GM23338 (cell line): Measurements from ENCODE around the gene CCL18. TPM values are rescaled to one million over a fixed set of nuclear protein-coding genes. Genes with fewer than 3 reads are reported as not detected.
"Not testable (repeated sequence)": the region's sequence is repeated elsewhere in the genome, so short reads cannot be mapped to it uniquely, and the experiment has no call there.

ENCODE experiments used
- ATAC-seq: fragments of 200-7000 bp; cut with Tn5 transposase; 3 replicates; pipeline ENCODE4 v1.9.1; 2020
- DNase-seq: peaks from one replicate; pipeline ENCODE4 v3.0.0-alpha.2; 2015; ENCODE audit warnings: low spot score
- H2AFZ ChIP-seq: fragments of 200-600 bp; sonication (generic); 2 replicates; pipeline ENCODE4 v1.8.0; 2016; ENCODE audit warnings: antibody characterized with exemption, mild to moderate bottlenecking, moderate library complexity
- H3F3A ChIP-seq: fragments of 200-600 bp; sonication (generic); replicated peaks from 2 replicates; pipeline ENCODE4 v1.8.0; 2017; ENCODE audit warnings: antibody characterized with exemption, mixed run types, low read depth
- H3K27ac ChIP-seq: fragments of 200-600 bp; sonication (generic); 2 replicates; pipeline ENCODE4 v1.6.1; 2016; ENCODE audit warnings: low read depth
- H3K27me3 ChIP-seq: fragments of 200-600 bp; sonication (generic); 2 replicates; pipeline ENCODE4 v1.8.0; 2016; ENCODE audit warnings: mild to moderate bottlenecking, mixed run types, moderate library complexity; ENCODE audit not compliant: insufficient read depth
- H3K36me3 ChIP-seq: fragments of 200-600 bp; sonication (generic); 2 replicates; pipeline ENCODE4 v1.8.0; 2016; ENCODE audit warnings: mild to moderate bottlenecking; ENCODE audit not compliant: insufficient read depth
- H3K4me1 ChIP-seq: fragments of 200-600 bp; sonication (generic); 2 replicates; pipeline ENCODE4 v1.8.0; 2016; ENCODE audit warnings: mild to moderate bottlenecking, moderate library complexity; ENCODE audit not compliant: insufficient read depth
- H3K4me2 ChIP-seq: fragments of 200-600 bp; sonication (generic); 2 replicates; pipeline ENCODE4 v1.7.1; 2017; ENCODE audit warnings: mixed run types
- H3K4me3 ChIP-seq: fragments of 200-600 bp; sonication (generic); 2 replicates; pipeline ENCODE4 v1.6.1; 2016; ENCODE audit warnings: mixed run types
- H3K79me2 ChIP-seq: fragments of 200-600 bp; sonication (generic); replicated peaks from 2 replicates; pipeline ENCODE4 v1.8.0; 2017; ENCODE audit warnings: mild to moderate bottlenecking; ENCODE audit not compliant: insufficient read depth
- H3K9me2 ChIP-seq: fragments of 200-600 bp; sonication (generic); 2 replicates; pipeline ENCODE4 v1.8.0; 2017; ENCODE audit not compliant: insufficient read depth
- H4K20me1 ChIP-seq: fragments of 200-600 bp; sonication (generic); replicated peaks from 2 replicates; pipeline ENCODE4 v1.8.0; 2017; ENCODE audit warnings: mild to moderate bottlenecking; ENCODE audit not compliant: insufficient read depth
- H3K27ac Mint-ChIP-seq: 2 replicates; pipeline ENCODE4 v1.8.0; 2020; ENCODE audit warnings: inconsistent platforms, mild to moderate bottlenecking, moderate library complexity, mixed read lengths
- H3K27me3 Mint-ChIP-seq: 3 replicates; pipeline ENCODE4 v1.8.0; 2022; ENCODE audit warnings: low read depth, mild to moderate bottlenecking, moderate library complexity, mixed read lengths, inconsistent platforms; ENCODE audit not compliant: insufficient read depth, poor library complexity
- H3K36me3 Mint-ChIP-seq: 3 replicates; pipeline ENCODE4 v1.8.0; 2021; ENCODE audit warnings: low read depth, mild to moderate bottlenecking, inconsistent platforms, moderate library complexity, mixed read lengths
- H3K4me1 Mint-ChIP-seq: 3 replicates; pipeline ENCODE4 v1.8.0; 2020; ENCODE audit warnings: mild to moderate bottlenecking, inconsistent platforms, mixed read lengths
- H3K4me3 Mint-ChIP-seq: 3 replicates; pipeline ENCODE4 v1.8.0; 2021; ENCODE audit warnings: moderate library complexity, mild to moderate bottlenecking, inconsistent platforms, mixed read lengths
- H3K9me3 Mint-ChIP-seq: 3 replicates; pipeline ENCODE4 v1.8.0; 2020; ENCODE audit warnings: moderate library complexity, mild to moderate bottlenecking, inconsistent platforms, mixed read lengths
- ETS1 ChIP-seq: IDR thresholded peaks from 2 replicates; pipeline ENCODE4 v1.6.1; 2016; ENCODE audit warnings: antibody characterized with exemption
- EZH2 ChIP-seq: fragments of 200-600 bp; sonication (generic); IDR thresholded peaks from one replicate; pipeline ENCODE4 v1.8.0; 2017; ENCODE audit warnings: antibody characterized with exemption, mild to moderate bottlenecking, low read depth; ENCODE audit not compliant: unreplicated experiment
- JUNB ChIP-seq: IDR thresholded peaks from one replicate; pipeline ENCODE4 v1.6.1; 2016; ENCODE audit warnings: antibody characterized with exemption; ENCODE audit not compliant: unreplicated experiment
- NANOG ChIP-seq: IDR thresholded peaks from 2 replicates; pipeline ENCODE4 v1.6.1; 2016; ENCODE audit warnings: antibody characterized with exemption, borderline replicate concordance
- POLR2AphosphoS5 ChIP-seq: IDR thresholded peaks from 2 replicates; pipeline ENCODE4 v1.6.1; 2016; ENCODE audit warnings: antibody characterized with exemption, low read depth
- REST ChIP-seq: IDR thresholded peaks from one replicate; pipeline ENCODE4 v1.6.1; 2018; ENCODE audit warnings: antibody characterized with exemption; ENCODE audit not compliant: unreplicated experiment
- STAT1 ChIP-seq: IDR thresholded peaks from one replicate; pipeline ENCODE4 v1.6.1; 2016; ENCODE audit warnings: antibody characterized with exemption; ENCODE audit not compliant: unreplicated experiment
- ZNF331 ChIP-seq: fragments of 250-450 bp; sonication (Bioruptor Pico); IDR thresholded peaks from 2 replicates; pipeline ENCODE4 v1.5.0; 2020; ENCODE audit warnings: low read depth, mild to moderate bottlenecking, moderate library complexity
- polyA plus RNA-seq: library from polyadenylated mRNA; unstranded; fragments of >200 nt; fragmentation: Nextera tagmentation; extraction: Ambion mirVana; gene quantifications from 2 replicates; pipeline ENCODE4 v1.2.1, GENCODE V29; 2016
- total RNA-seq: library from RNA; depleted of rRNA; stranded (reverse); fragments of >200 nt; shearing (Covaris generic); gene quantifications from 2 replicates; pipeline ENCODE4 v1.2.3, GENCODE V29; 2014

The CCL18 gene
- total and polyA plus RNA-seq, 2 experiments from 2014 or later = not detected

GRCh38 chr17:36107660-36108059 lies 43.6 kb downstream of the CCL18 start:
- no peak overlapping the region for H3K4me3 Mint-ChIP-seq
- H3K9me2 ChIP-seq = no peaks in the 10 kb centered on the region
- H3K4me1 ChIP-seq = no peaks in the 10 kb centered on the region
- peaks cover 15% of the 10 kb centered on the region for H3K9me3 Mint-ChIP-seq
- H3K36me3 Mint-ChIP-seq = peaks cover 7% of the 10 kb centered on the region; the same call in 2 of the 3 replicates
- no peak overlapping the region for H3K4me3 ChIP-seq
- no peaks in the 10 kb centered on the region for H3K79me2 ChIP-seq
- H3K27me3 ChIP-seq = no peaks in the 10 kb centered on the region
- no peaks in the 10 kb centered on the region for H3K4me1 Mint-ChIP-seq
- H3K4me2 ChIP-seq = no peak overlapping the region
- DNase-seq (no peak), ATAC-seq (no peak)
- H3K27me3 Mint-ChIP-seq = peaks cover 2% of the 10 kb centered on the region
- no peaks in the 10 kb centered on the region for H3F3A ChIP-seq
- no peak overlapping the region for H3K27ac Mint-ChIP-seq
- no peak overlapping the region for H3K27ac ChIP-seq
- no peaks in the 10 kb centered on the region for H3K36me3 ChIP-seq
- no peak overlapping the region for H2AFZ ChIP-seq
- TF ChIP-seq STAT1 (no peak), POLR2AphosphoS5 (no peak), NANOG (no peak)
- H4K20me1 ChIP-seq = no peaks in the 10 kb centered on the region

- not testable (repeated sequence) for DNase-seq, H3K4me1 ChIP-seq, H3K79me2 ChIP-seq, H2AFZ ChIP-seq, H4K20me1 ChIP-seq, H3K4me3 ChIP-seq, H3K27me3 Mint-ChIP-seq, H3K27ac ChIP-seq, H3K9me2 ChIP-seq, H3K27ac Mint-ChIP-seq, ATAC-seq, H3K4me1 Mint-ChIP-seq, H3K27me3 ChIP-seq, H3K4me2 ChIP-seq, H3K4me3 Mint-ChIP-seq, H3K36me3 ChIP-seq, H3F3A ChIP-seq
- Mint-ChIP-seq H3K36me3 (peaks cover 11% of the 10 kb centered on the region; the same call in 2 of the 3 replicates), H3K9me3 (peaks cover 19% of the 10 kb centered on the region)
These were observed 44.2 kb downstream of the CCL18 start for GRCh38 chr17:36108265-36108664.

- Mint-ChIP-seq H3K4me3 (no peak overlapping the region), H3K27me3 (no peaks in the 10 kb centered on the region), H3K27ac (no peak overlapping the region), H3K9me3 (peaks cover 20% of the 10 kb centered on the region), H3K4me1 (no peaks in the 10 kb centered on the region), H3K36me3 (peaks cover 12% of the 10 kb centered on the region; the same call in 2 of the 3 replicates)
- ATAC-seq (no peak), DNase-seq (no peak)
- H4K20me1 ChIP-seq = no peaks in the 10 kb centered on the region
- no peak overlapping the region for H2AFZ ChIP-seq
- no peaks in the 10 kb centered on the region; the same call in none of the 2 replicates for H3K9me2 ChIP-seq
- no peaks in the 10 kb centered on the region for H3F3A ChIP-seq
- H3K79me2 ChIP-seq = no peaks in the 10 kb centered on the region
- no peak overlapping the region for H3K4me2 ChIP-seq
- no peaks in the 10 kb centered on the region for H3K27me3 ChIP-seq
- H3K4me3 ChIP-seq = no peak overlapping the region
- H3K36me3 ChIP-seq = no peaks in the 10 kb centered on the region
- no peak overlapping the region for H3K27ac ChIP-seq
- no peaks in the 10 kb centered on the region for H3K4me1 ChIP-seq
- TF ChIP-seq STAT1 (no peak), JUNB (no peak), ZNF331 (no peak), EZH2 (no peak), ETS1 (no peak), REST (no peak)
These were observed 47.0 kb downstream of the CCL18 start for GRCh38 chr17:36111068-36111490.
